Activated T-cell treated with anti-CD3 and anti-CD28 coated beads, Interleukin-2, amount 50 U/mL, for 4 hours (primary cell): ENCODE measurements around the gene ARPC2. TPM values are rescaled to one million over a fixed set of nuclear protein-coding genes. Genes with fewer than 3 reads are reported as not detected.
"Not testable (repeated sequence)": the region's sequence is repeated elsewhere in the genome, so short reads cannot be mapped to it uniquely, and the experiment has no call there.

ENCODE experiments used
- ATAC-seq, 2 donors: fragments of 200-7000 bp; cut with Tn5 transposase; one replicate each; pipeline ENCODE4 v1.10.0; 2021
- DNase-seq: peaks from one replicate; pipeline ENCODE4 v3.0.0-alpha.2; 2020
- H3K27me3 Mint-ChIP-seq: one replicate; pipeline ENCODE4 v1.8.0; 2021; ENCODE audit warnings: low read depth, mixed read lengths
- H3K36me3 Mint-ChIP-seq: one replicate; pipeline ENCODE4 v1.8.0; 2022; ENCODE audit warnings: mixed read lengths; ENCODE audit not compliant: insufficient read depth
- H3K4me1 Mint-ChIP-seq: one replicate; pipeline ENCODE4 v1.8.0; 2021; ENCODE audit warnings: low read depth, mixed read lengths
- H3K4me3 Mint-ChIP-seq: one replicate; pipeline ENCODE4 v1.8.0; 2021; ENCODE audit warnings: mild to moderate bottlenecking, moderate library complexity, mixed read lengths
- H3K9me3 Mint-ChIP-seq: one replicate; pipeline ENCODE4 v1.8.0; 2021; ENCODE audit warnings: mixed read lengths
- total RNA-seq, 3 donors: library from RNA; stranded (reverse); gene quantifications; one replicate each; pipeline ENCODE4 v1.2.1, GENCODE V29; 2021

Gene ARPC2
- total RNA-seq, 3 donors from 2014 or later = 381 to 396 (median 382) TPM

- peaks cover 26% of the 10 kb centered on the region for H3K36me3 Mint-ChIP-seq
- no peaks in the 10 kb centered on the region for H3K9me3 Mint-ChIP-seq
- no peaks in the 10 kb centered on the region for H3K27me3 Mint-ChIP-seq
Observed at GRCh38 chr2:218264773-218265561, 48.0 kb downstream of the ARPC2 start.

GRCh38 chr2:218265626-218266025, 48.6 kb downstream of the ARPC2 start:
- peaks cover 26% of the 10 kb centered on the region for H3K36me3 Mint-ChIP-seq
- H3K9me3 Mint-ChIP-seq = no peaks in the 10 kb centered on the region
- H3K4me3 Mint-ChIP-seq = no peak overlapping the region
- DNase-seq = no peak
- peaks cover 22% of the 10 kb centered on the region for H3K4me1 Mint-ChIP-seq
- H3K27me3 Mint-ChIP-seq = no peaks in the 10 kb centered on the region
- no peak for ATAC-seq

More at GRCh38 chr2:218264773-218265561, 48.0 kb downstream of the ARPC2 start:
- Mint-ChIP-seq H3K4me3 (no peak overlapping the region), H3K4me1 (peaks cover 22% of the 10 kb centered on the region)
- DNase-seq = no peak
- no peak for ATAC-seq

GRCh38 chr2:218266316-218266979, 49.5 kb downstream of the ARPC2 start:
- Mint-ChIP-seq H3K9me3 (no peaks in the 10 kb centered on the region), H3K4me1 (peaks cover 30% of the 10 kb centered on the region), H3K4me3 (no peak overlapping the region), H3K27me3 (no peaks in the 10 kb centered on the region), H3K36me3 (peaks cover 26% of the 10 kb centered on the region)
- ATAC-seq (no peak), DNase-seq (no peak)

GRCh38 chr2:218267259-218267658, 50.3 kb downstream of the ARPC2 start:
- no peaks in the 10 kb centered on the region for H3K27me3 Mint-ChIP-seq
- no peak for ATAC-seq
- H3K36me3 Mint-ChIP-seq = peaks cover 26% of the 10 kb centered on the region
- H3K9me3 Mint-ChIP-seq = no peaks in the 10 kb centered on the region
- H3K4me3 Mint-ChIP-seq = no peak overlapping the region
- no peak for DNase-seq
- H3K4me1 Mint-ChIP-seq = peaks cover 38% of the 10 kb centered on the region

- H3K27me3 Mint-ChIP-seq = no peaks in the 10 kb centered on the region
- H3K9me3 Mint-ChIP-seq = no peaks in the 10 kb centered on the region
- peak; percentile 100 for DNase-seq
- H3K4me1 Mint-ChIP-seq = peaks cover 44% of the 10 kb centered on the region
- H3K4me3 Mint-ChIP-seq = peak within 1 kb of the TSS; percentile 97
- peak; percentile 91 to 93 for ATAC-seq
- H3K36me3 Mint-ChIP-seq = peaks cover 34% of the 10 kb centered on the region
Observed at GRCh38 chr2:218269900-218270720, 53.1 kb downstream of the ARPC2 start, which contains the start of the genes AAMP and PNKD. AAMP (minus strand) TSS chr2:218270137; CDS start chr2:218270086, 51 bp downstream. PNKD (plus strand) TSS chr2:218270519; CDS start chr2:218270536, 17 bp downstream.

GRCh38 chr2:218270721-218271486, 53.9 kb downstream of the ARPC2 start:
- ATAC-seq (no peak), DNase-seq (no peak)
- no peaks in the 10 kb centered on the region for H3K9me3 Mint-ChIP-seq
- H3K4me3 Mint-ChIP-seq = peak overlapping the region; percentile 97
- H3K27me3 Mint-ChIP-seq = no peaks in the 10 kb centered on the region
- H3K36me3 Mint-ChIP-seq = peaks cover 32% of the 10 kb centered on the region
- peaks cover 43% of the 10 kb centered on the region for H3K4me1 Mint-ChIP-seq

GRCh38 chr2:218271487-218271797, 54.5 kb downstream of the ARPC2 start:
- DNase-seq (no peak), ATAC-seq (no peak)
- no peaks in the 10 kb centered on the region for H3K9me3 Mint-ChIP-seq
- no peaks in the 10 kb centered on the region for H3K27me3 Mint-ChIP-seq
- peaks cover 41% of the 10 kb centered on the region for H3K4me1 Mint-ChIP-seq
- H3K36me3 Mint-ChIP-seq = peaks cover 30% of the 10 kb centered on the region
- H3K4me3 Mint-ChIP-seq = peak overlapping the region; percentile 97

GRCh38 chr2:218271865-218272530, 55.0 kb downstream of the ARPC2 start:
- DNase-seq (no peak), ATAC-seq (no peak)
- Mint-ChIP-seq H3K9me3 (no peaks in the 10 kb centered on the region), H3K36me3 (peaks cover 31% of the 10 kb centered on the region), H3K4me1 (peaks cover 41% of the 10 kb centered on the region), H3K27me3 (no peaks in the 10 kb centered on the region), H3K4me3 (peak overlapping the region; percentile 97)

- Mint-ChIP-seq H3K4me3 (no peak overlapping the region), H3K27me3 (no peaks in the 10 kb centered on the region), H3K9me3 (no peaks in the 10 kb centered on the region), H3K4me1 (peaks cover 34% of the 10 kb centered on the region), H3K36me3 (peaks cover 29% of the 10 kb centered on the region)
- peak; percentile 10 to 14 for ATAC-seq
- peak; percentile 76 for DNase-seq
Observed at GRCh38 chr2:218272531-218273212, 55.7 kb downstream of the ARPC2 start.

- peaks cover 31% of the 10 kb centered on the region for H3K36me3 Mint-ChIP-seq
- not testable (repeated sequence) for H3K4me3 Mint-ChIP-seq, ATAC-seq, DNase-seq, H3K9me3 Mint-ChIP-seq, H3K27me3 Mint-ChIP-seq
- peaks cover 33% of the 10 kb centered on the region for H3K4me1 Mint-ChIP-seq
Observed at GRCh38 chr2:218273214-218273907, 56.4 kb downstream of the ARPC2 start.

GRCh38 chr2:218273908-218274249, 56.9 kb downstream of the ARPC2 start:
- Mint-ChIP-seq H3K27me3 (no peaks in the 10 kb centered on the region), H3K36me3 (peaks cover 32% of the 10 kb centered on the region), H3K4me1 (peaks cover 32% of the 10 kb centered on the region), H3K4me3 (no peak overlapping the region), H3K9me3 (no peaks in the 10 kb centered on the region)
- DNase-seq (no peak), ATAC-seq (no peak)

- H3K4me3 Mint-ChIP-seq = no peak overlapping the region
Observed at GRCh38 chr2:218274586-218274985, 57.6 kb downstream of the ARPC2 start.

More at GRCh38 chr2:218274586-218274985, 57.6 kb downstream of the ARPC2 start:
- Mint-ChIP-seq H3K36me3 (peaks cover 28% of the 10 kb centered on the region), H3K9me3 (no peaks in the 10 kb centered on the region), H3K27me3 (no peaks in the 10 kb centered on the region), H3K4me1 (peaks cover 25% of the 10 kb centered on the region)
- no peak for DNase-seq
- no peak for ATAC-seq
